Hematopoietic multipotent progenitor cell treated with erythropoietin and hydrocortisone succinate and interleukin-3 and kit ligand, for 4 days (in vitro differentiated cells): Measurements from ENCODE around the gene SLC9A8.
"Not testable (repeated sequence)": the region's sequence is repeated elsewhere in the genome, so short reads cannot be mapped to it uniquely, and the experiment has no call there.

Experiments used
- DNase-seq: peaks from one replicate; pipeline ENCODE4 v3.0.0-alpha.2; 2015

Gene SLC9A8

GRCh38 chr20:49786668-49787370 lies 25.8 kb upstream of the SLC9A8 start:
- peak; percentile 32 for DNase-seq

DNA sequence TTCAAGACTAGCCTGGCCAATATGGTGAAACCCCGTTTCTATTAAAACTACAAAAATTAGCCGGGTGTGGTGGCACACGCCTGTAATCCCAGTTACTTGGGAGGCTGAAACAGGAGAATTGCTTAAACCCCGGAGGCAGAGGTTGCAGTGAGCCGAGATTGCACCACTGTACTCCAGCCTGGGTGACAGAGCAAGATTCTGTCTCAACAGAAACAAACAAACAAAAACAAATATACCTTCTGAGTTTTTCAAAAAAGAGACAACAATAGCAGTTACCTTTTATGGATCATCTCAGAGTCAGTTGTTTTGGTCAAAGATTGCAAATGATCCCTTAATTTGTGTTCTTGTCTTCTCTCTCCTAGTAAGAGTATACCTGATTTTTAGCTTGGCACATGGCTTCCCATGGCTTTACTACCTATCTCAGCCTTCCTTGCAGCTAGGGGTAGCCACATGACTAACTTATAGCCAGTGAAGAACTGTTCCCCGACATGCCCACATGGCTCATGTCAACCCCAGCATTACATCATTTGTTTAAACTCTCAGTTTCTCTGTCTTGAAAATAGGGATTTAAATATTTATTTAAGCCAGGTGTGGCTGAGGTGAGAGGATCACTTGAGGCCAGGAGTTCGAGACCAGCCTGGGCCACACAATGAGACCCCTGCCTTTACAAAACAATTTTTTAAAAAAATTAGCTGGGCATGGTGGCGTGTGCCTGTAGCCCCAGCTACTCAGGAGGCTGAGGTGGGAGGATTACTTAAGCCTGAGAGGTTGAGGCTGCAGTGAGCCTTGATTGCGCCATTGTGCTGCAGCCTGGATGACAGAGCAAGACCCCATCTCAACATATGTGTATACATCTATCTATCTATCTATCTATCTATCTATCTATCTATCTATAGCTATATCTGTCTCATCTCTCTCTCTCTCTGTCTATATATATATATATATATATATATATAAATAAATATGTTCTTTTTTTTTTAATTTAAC lies 25.0 kb upstream of the SLC9A8 start:
- no peak for DNase-seq

DNA sequence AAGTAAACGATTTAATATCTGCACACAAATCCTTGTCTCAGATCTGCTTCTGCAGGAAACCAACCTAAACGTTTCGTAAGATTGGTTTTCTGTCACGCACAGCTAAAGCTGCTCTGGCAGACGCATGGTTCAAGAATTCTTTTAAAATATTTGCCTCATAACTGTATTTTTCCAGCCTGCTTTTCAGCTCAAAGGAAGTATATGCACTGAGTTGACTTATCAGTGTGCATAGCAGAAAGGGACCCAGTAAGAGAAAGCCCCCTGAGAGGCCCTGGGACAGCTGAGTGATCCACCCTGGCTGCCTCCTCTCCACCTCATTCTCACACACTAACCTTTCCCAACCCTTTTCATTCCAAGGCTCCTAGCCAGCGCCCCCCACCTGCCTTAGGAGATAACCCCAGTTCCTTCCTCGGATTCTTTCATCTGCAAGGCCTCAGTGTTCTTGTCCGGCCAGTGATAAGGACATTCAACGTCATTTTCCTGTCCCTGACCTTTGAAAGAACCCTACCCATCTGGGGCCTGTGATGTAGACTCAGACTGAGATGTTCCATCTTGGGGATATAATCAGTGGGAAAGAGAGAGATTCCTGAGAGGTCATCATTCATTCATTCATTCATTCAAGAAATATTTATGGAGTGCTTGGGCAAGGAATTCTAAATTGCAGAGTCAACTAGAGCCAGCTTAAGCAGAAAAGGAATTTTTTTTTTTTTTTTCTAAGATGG lies 22.4 kb upstream of the SLC9A8 start:
- peak; percentile 79 for DNase-seq

GRCh38 chr20:49791165-49791564 lies 21.5 kb upstream of the SLC9A8 start:
- DNase-seq = no peak

DNA sequence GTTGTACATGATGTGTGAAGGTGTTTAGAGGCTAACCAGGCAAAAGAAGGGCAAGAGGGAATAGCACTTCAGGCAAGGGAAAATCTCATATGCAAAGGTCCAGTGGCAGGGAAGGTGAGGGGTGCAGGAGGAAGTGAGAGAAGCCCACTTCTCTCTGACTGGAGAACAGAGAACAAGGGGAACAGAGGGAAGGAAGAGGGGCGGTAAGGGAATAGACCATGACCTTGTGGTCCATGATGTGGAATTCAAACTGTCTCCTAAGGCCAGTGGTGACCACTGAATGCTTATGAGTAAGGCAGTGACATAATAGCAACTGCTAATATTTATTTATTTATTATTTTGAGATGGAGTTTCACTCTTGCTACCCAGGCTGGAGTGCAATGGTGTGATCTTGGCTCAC lies 20.6 kb upstream of the SLC9A8 start:
- DNase-seq = no peak

- DNase-seq = no peak
Measured at GRCh38 chr20:49792611-49793010, 20.0 kb upstream of the SLC9A8 start.

DNA sequence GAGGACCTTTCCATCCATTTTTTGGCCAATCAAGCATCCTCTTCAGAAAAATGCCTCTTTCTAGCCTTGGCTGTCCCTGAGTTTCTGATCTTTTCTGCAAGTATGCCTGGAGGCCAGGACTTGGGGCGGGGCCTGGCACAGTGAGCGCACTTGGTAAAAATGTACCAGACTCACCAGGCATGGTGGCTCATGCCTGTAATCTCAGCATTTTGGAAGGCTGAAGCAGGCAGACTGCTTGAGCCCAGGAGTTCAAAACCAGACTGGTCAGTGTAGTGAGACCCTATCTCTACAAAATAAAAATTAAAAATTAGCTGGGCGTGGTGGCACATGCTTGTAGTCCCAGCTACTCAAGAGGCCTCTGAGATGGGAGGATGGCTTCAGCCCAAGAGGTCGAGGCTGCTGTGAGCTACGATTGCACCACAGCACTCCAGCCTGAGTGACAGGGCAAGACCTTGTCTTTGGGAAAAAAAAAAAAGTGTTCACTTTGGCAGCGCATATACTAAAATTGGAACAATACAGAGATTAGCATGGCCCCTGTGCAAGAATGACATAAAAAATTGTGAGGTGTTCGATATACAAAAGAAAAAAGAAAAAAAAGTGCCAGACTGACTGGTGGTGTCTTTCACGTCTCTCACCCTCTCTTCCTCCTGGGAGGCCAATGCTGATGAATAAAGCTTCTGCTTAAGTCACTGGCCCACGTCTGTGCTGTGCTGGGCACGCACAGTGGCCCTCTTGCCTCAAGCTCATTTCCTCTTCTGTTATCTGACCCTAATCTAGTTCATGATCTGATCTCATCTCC lies 18.1 kb upstream of the SLC9A8 start:
- peak; percentile 83 for DNase-seq

GRCh38 chr20:49795135-49795424 lies 17.5 kb upstream of the SLC9A8 start:
- DNase-seq = no peak

DNA sequence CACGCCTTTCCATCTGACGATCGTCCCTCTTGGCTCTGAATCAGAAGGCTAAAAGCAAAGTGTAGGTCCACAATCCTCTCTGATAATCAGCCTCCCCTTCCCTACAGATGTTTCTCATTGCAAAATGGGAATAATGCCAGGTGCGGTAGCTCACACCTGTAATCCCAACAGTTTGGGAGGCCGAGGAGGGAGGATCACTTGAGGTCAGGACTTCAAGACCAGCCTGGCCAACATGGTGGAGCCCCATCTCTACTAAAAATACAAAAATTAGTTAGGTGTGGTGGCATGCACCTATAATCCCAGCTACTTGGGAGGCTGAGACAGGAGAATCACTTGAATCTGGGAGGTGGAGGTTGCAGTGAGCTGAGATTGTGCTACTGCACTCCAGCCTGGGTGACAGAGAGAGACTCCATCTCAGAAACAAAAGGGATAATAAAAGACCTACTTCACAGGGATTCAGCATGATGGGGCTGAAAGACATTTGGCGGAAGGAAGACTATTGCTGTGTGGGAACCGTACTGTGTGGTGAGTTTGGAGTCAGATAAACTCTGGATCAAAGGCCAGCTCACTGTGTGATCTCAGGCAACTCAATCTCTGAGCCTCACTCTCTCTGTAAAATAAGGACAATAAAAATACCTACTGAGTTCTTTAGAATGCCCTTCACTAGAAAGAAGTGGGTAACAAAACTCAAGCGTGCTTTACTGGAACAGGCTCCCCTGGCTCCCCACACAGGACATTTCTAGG lies 15.9 kb upstream of the SLC9A8 start:
- no peak for DNase-seq

GRCh38 chr20:49797344-49797615 lies 15.3 kb upstream of the SLC9A8 start:
- no peak for DNase-seq

- no peak for DNase-seq
Measured at GRCh38 chr20:49798718-49799117, 13.9 kb upstream of the SLC9A8 start.

- no peak for DNase-seq
Measured at GRCh38 chr20:49799698-49800097, 12.9 kb upstream of the SLC9A8 start.

- no peak for DNase-seq
Measured at GRCh38 chr20:49803418-49803817, 9.2 kb upstream of the SLC9A8 start.

DNA sequence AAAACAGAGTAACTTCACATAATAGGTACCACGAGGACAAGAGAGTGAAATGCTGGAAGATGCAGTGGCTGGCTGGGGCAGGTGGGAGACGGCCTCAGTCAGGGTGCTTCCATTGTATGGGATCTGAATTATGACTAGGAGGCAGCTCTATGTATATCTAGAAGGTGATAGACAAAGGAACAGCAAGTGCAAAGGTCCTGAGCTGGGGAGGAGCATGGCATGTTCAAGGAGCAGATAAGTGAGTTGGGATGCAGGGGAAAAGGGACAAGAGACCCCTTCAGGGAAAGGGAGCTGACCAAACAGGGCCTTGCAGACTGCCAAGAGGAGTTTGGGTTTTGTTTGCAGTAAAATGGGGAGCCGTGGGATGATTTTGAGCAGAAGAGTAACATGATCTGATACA lies 8.3 kb upstream of the SLC9A8 start:
- DNase-seq = no peak

DNA sequence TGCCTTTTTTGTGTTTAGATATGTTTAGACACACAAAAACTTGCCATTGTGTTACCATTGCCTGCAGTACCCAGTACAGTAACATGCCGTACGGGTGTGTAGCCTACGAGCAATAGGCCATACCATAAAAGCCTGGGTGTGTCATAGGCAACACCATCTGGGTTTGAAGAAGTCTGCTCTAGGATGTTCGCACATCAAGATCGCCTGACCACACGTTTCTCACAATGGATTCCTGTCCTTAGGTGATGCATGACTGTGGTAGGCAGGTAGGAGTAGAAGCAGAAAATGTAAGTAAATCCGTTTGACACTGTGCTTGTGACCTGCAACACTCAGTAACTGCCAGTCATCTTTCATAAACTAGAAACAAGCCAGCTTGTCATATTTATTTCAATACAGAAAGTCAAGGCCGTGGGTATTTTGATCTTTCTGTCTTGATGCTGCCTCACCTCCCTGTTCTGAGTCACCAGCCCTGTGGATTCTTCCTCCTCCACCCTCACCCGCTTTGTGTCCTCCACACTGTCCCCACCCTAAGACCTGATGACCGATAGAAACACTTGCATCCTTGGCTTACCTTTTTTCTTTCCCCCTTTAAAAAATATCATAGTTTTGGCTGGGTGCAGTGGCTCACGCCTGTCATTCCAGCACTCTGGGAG lies 7.3 kb upstream of the SLC9A8 start:
- not testable (repeated sequence) for DNase-seq

- DNase-seq = no peak
Measured at GRCh38 chr20:49808753-49809152, 3.9 kb upstream of the SLC9A8 start.

GRCh38 chr20:49809803-49810359 lies 2.7 kb upstream of the SLC9A8 start:
- DNase-seq = no peak

- DNase-seq = no peak
Measured at GRCh38 chr20:49810491-49811190, 2.0 kb upstream of the SLC9A8 start.

DNA sequence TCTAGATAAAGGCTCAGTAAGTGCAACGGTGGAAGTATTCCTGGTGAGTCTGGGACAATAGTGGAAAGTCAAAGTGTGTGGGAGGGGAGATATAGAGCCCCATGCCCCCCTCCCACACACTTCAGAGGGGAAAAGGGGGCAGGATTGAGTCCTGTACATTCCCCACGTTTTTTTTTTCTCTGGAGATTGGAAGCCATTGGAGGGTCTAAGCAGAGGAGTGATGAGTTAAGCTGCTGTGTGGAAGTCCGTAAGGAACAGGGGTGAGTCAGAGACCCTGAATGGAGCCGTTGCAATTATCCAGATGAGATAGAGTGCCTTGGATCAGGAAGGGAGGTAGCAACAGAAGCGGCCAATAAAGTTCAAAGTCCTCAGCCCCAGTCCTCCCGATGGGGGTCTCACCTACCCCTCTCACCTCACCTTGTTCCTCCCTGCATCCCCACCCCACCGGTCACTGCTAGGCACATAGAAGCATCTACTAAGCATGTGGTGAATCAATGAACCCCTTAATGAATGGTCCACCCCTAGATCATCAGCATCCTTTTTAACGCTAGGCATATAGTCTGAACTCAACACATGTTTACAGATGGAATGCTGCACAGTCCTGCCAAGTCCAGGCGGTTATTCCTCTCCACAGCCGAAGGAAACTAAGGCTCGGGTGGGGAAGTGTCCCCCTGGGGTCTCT lies 662 bp upstream of the SLC9A8 start:
- DNase-seq = no peak

DNA sequence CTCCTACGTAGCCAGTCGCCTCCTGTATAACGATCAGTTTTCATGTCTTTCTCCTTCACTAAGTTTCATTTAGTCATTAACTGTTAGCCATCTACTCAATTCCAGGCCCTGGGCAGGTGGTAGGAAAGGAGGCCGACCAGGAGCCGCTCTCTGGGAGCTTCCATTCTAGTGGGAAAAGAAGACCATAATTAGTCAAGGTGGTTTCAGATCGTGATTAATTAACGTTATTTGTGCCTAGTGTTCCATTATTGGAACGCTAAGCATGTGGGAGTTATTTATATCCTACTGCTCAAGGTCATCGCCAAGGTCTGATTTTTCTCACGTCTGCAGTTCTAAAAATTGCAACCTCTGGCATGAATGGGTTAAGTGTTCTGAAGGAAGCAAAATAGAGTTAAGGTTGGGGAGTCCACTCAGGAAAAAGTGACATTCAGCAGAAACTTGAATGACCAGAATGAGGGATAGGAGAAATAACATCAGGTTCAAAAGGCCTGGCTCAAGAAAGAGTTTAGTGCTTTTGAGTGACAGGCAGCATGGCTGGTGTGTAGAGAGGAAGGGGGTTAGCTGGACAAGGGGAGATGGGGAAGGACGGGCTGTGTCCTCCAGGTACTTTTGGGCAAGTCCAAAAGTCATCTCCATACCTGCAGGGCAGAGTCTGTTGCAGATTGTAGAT lies 812 bp downstream of the SLC9A8 start:
- DNase-seq = no peak
